OCI-LY3 (cell line): ENCODE measurements around the gene POMT2.

Source experiments
- H2AFZ ChIP-seq: fragments of 200-600, 300-600 bp; shearing (Covaris generic); 2 replicates; pipeline ENCODE4 v1.6.0; 2014; ENCODE audit warnings: antibody characterized with exemption, low read depth, low read length
- H3K27ac ChIP-seq: fragments of 200-600, 300-600 bp; sonication (generic); 2 replicates; pipeline ENCODE4 v1.5.1; 2014; ENCODE audit warnings: mild to moderate bottlenecking, low read length, moderate library complexity, mixed read lengths
- H3K27me3 ChIP-seq: fragments of 200-600, 300-600 bp; sonication (generic); 2 replicates; pipeline ENCODE4 v1.6.1; 2014; ENCODE audit warnings: low read depth, low read length, mixed read lengths
- H3K36me3 ChIP-seq: fragments of 200-600, 300-600 bp; sonication (generic); replicated peaks from 2 replicates; pipeline ENCODE3; 2014; ENCODE audit warnings: low read depth, low read length, mixed read lengths
- H3K4me1 ChIP-seq: fragments of 300-600, 200-600 bp; sonication (generic); 2 replicates; pipeline ENCODE4 v1.6.1; 2014; ENCODE audit warnings: low read length, mixed read lengths
- H3K4me2 ChIP-seq: fragments of 200-600, 300-600 bp; sonication (generic); 2 replicates; pipeline ENCODE4 v1.6.1; 2014; ENCODE audit warnings: low read length, mixed read lengths
- H3K4me3 ChIP-seq: fragments of 300-600, 200-600 bp; sonication (generic); 2 replicates; pipeline ENCODE4 v1.5.1; 2014; ENCODE audit warnings: antibody characterized with exemption, mild to moderate bottlenecking, low read length, moderate library complexity
- H3K79me2 ChIP-seq: fragments of 300-600, 200-600 bp; shearing (Covaris generic); 2 replicates; pipeline ENCODE4 v1.6.1; 2014; ENCODE audit warnings: mild to moderate bottlenecking, low read length, mixed read lengths
- H3K9ac ChIP-seq: fragments of 300-600, 200-600 bp; shearing (Covaris generic); 2 replicates; pipeline ENCODE4 v1.6.0; 2014; ENCODE audit warnings: mild to moderate bottlenecking, low read length, moderate library complexity
- H3K9me3 ChIP-seq: fragments of 200-600, 300-600 bp; shearing (Covaris generic); 2 replicates; pipeline ENCODE4 v1.6.1; 2014; ENCODE audit warnings: low read length, mixed read lengths; ENCODE audit not compliant: insufficient read depth
- H4K20me1 ChIP-seq: fragments of 200-600, 300-600 bp; sonication (generic); 2 replicates; pipeline ENCODE4 v1.6.1; 2016; ENCODE audit warnings: low read length, mixed read lengths; ENCODE audit not compliant: insufficient read depth
- CTCF ChIP-seq: fragments of 200-600, 300-600 bp; sonication (generic); IDR thresholded peaks from 2 replicates; pipeline ENCODE4 v1.5.1; 2014; ENCODE audit warnings: antibody characterized with exemption, low read length, low read depth
- EZH2phosphoT487 ChIP-seq: fragments of 200-600 bp; shearing (Covaris generic); IDR thresholded peaks from 2 replicates; pipeline ENCODE4 v1.6.1; 2018; ENCODE audit warnings: antibody characterized with exemption, mixed run types, low read depth

POMT2 gene

DNA sequence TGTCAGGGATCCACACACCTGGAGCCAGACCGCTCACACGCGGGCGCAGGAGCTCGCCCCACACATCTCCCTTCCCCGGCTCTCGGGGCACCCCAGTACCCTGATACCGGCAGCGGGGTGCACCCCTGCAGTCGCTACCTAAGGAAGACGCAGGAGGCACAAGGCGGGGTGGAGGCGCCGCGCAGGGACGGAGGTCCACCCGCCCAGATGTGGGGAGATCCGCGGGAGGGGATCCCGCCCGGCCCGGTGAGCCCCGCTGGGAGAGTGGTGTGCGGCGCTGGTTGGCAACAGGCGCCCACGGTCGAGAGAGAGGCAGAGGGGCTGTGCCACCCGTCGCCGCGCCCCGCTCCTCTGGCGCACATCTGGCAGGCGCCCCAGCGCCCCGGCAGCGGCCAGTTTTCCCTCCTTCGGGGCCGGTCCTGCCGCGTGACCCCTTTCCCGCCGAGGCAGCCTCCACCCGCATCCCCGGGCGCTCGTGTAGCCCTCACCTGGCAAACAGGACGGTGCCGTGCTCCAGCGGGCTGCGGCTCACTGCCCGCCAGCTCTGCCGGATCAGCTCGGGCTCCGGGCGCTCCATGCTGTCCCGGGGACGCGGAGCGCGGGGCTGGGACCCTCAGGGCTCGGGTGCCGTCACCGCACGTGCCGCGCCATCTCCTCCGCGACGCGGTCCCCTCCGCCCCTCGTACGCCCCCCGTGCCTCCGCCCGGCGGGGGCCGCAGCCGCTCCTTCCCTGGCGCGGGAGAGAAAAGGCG lies 50.1 kb downstream of the POMT2 start:
- Histone ChIP-seq H3K27ac (no peak overlapping the region), H2AFZ (no peak overlapping the region), H3K9ac (no peak overlapping the region), H3K4me1 (no peaks in the 10 kb centered on the region), H3K9me3 (no peaks in the 10 kb centered on the region), H3K4me3 (no peak overlapping the region), H3K79me2 (no peaks in the 10 kb centered on the region), H3K36me3 (no peaks in the 10 kb centered on the region), H3K27me3 (no peaks in the 10 kb centered on the region), H3K4me2 (no peak overlapping the region), H4K20me1 (no peaks in the 10 kb centered on the region)
- no peak for TF ChIP-seq EZH2phosphoT487
- no peak for TF ChIP-seq CTCF

DNA sequence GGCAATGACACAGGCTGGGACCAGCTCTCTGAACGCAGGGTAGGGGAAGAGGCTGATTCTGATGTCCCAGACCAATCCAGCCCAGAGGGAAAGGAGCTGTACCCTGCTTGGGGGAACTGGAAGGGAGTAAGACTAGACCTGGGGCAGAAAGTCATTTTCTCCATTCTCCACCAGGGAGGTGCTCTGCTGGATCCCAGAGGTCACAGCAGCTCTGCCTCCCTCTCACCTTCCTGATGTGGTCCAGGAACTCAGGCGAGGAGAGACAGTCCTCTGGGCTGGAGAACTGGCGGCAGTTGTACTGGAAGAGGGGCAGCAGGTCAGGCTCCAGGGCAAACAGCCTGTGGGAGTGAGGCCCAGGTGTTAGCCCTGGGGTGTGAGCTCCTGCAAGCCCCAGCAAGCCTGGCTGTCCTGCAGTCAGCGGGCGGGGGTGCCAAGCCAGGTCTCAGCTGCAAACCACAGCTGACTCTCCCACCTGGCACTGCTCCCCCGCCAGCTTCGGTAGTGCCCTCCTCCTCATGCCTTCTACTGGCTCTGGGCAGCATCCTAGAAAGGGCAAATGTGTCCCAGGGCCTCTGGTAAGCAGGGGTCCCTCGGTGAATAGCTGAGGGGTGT lies 51.6 kb downstream of the POMT2 start:
- no peak overlapping the region for H2AFZ ChIP-seq
- H4K20me1 ChIP-seq: no peaks in the 10 kb centered on the region
- H3K36me3 ChIP-seq: no peaks in the 10 kb centered on the region
- H3K79me2 ChIP-seq: no peaks in the 10 kb centered on the region
- H3K9ac ChIP-seq: no peak overlapping the region
- H3K9me3 ChIP-seq: no peaks in the 10 kb centered on the region
- H3K27me3 ChIP-seq: no peaks in the 10 kb centered on the region
- H3K27ac ChIP-seq: no peak overlapping the region
- no peak overlapping the region for H3K4me2 ChIP-seq
- H3K4me1 ChIP-seq: no peaks in the 10 kb centered on the region
- no peak overlapping the region for H3K4me3 ChIP-seq
- TF ChIP-seq CTCF (no peak), EZH2phosphoT487 (no peak)

DNA sequence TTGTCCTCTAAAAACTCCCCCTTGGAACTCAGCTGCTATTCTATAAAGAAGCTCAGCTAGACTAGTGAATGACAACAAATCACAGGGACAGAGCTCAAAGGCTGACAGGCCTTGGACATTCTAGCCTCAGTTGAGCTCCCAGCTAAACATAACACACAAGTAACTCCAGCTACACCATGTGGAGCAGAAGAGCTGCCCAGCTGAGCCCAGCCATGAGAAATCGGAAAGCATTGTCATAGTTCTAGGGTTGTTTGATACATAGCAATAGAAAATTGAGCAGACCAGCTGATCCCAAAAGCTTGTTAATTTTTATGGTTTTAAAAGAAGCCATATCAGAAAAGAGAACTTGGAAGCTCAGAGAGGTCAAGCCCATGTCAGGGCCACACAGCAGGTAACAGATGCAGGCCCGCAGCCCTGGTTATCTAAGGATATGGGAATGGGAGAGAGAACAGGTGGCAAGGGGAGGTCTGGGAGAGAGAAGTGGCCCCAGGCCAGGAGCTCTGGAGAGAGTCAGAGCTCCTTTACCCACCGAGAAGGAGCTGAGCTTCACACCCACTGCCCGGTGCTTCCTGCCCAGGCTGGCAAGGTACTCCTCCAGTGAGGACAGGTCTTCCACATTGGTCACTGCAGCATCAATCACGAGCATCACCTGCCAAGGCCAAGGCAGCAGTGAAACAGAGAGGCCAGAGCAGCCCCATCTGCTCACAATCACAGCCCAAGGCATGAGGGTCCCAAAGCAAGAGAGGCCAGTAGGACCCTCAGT lies 52.6 kb downstream of the POMT2 start:
- H2AFZ ChIP-seq: no peak overlapping the region
- H3K4me3 ChIP-seq: no peak overlapping the region
- H3K27me3 ChIP-seq: no peaks in the 10 kb centered on the region
- H3K9ac ChIP-seq: no peak overlapping the region
- H3K4me2 ChIP-seq: no peak overlapping the region
- H3K27ac ChIP-seq: no peak overlapping the region
- no peaks in the 10 kb centered on the region for H3K9me3 ChIP-seq
- H3K79me2 ChIP-seq: no peaks in the 10 kb centered on the region
- H4K20me1 ChIP-seq: no peaks in the 10 kb centered on the region
- no peaks in the 10 kb centered on the region for H3K4me1 ChIP-seq
- TF ChIP-seq EZH2phosphoT487: no peak
- no peak for TF ChIP-seq CTCF
- H3K36me3 ChIP-seq: no peaks in the 10 kb centered on the region

- Histone ChIP-seq H3K27me3 (no peaks in the 10 kb centered on the region), H3K27ac (no peak overlapping the region), H2AFZ (no peak overlapping the region), H3K4me2 (no peak overlapping the region), H4K20me1 (no peaks in the 10 kb centered on the region), H3K9ac (no peak overlapping the region), H3K4me1 (no peaks in the 10 kb centered on the region), H3K79me2 (no peaks in the 10 kb centered on the region), H3K4me3 (no peak overlapping the region), H3K9me3 (no peaks in the 10 kb centered on the region), H3K36me3 (no peaks in the 10 kb centered on the region)
- TF ChIP-seq CTCF (no peak), EZH2phosphoT487 (no peak)
Measured at GRCh38 chr14:77266336-77266735, 54.3 kb downstream of the POMT2 start.
